Ammon's horn (tissue), 1 donor: ENCODE results near the gene ARMS2.

Experiments
- DNase-seq: peaks from one replicate; pipeline ENCODE4 v3.0.0-alpha.2; 2016; ENCODE audit warnings: low spot score

The ARMS2 gene

GRCh38 chr10:122473116-122473515 lies 18.7 kb downstream of the ARMS2 start:
- DNase-seq: peak; percentile 3

GRCh38 chr10:122474131-122474818 lies 19.8 kb downstream of the ARMS2 start:
- DNase-seq: peak; percentile 63

- DNase-seq: peak; percentile 84
These were observed 20.6 kb downstream of the ARMS2 start for GRCh38 chr10:122475100-122475499.

- peak; percentile 33 for DNase-seq
These were observed 21.3 kb downstream of the ARMS2 start for GRCh38 chr10:122475591-122476332.

- DNase-seq: no peak
These were observed 21.9 kb downstream of the ARMS2 start for GRCh38 chr10:122476333-122476695.

GRCh38 chr10:122477436-122477835 lies 23.0 kb downstream of the ARMS2 start:
- DNase-seq: no peak

GRCh38 chr10:122478971-122479370 lies 24.5 kb downstream of the ARMS2 start:
- DNase-seq: peak; percentile 88

GRCh38 chr10:122480146-122480833 lies 25.8 kb downstream of the ARMS2 start:
- no peak for DNase-seq

GRCh38 chr10:122481296-122482056 lies 27.0 kb downstream of the ARMS2 start:
- DNase-seq: no peak

- no peak for DNase-seq
These were observed 30.0 kb downstream of the ARMS2 start for GRCh38 chr10:122484276-122485060.

GRCh38 chr10:122485670-122486069 lies 31.2 kb downstream of the ARMS2 start:
- peak; percentile 80 for DNase-seq

- DNase-seq: no peak
These were observed 32.1 kb downstream of the ARMS2 start for GRCh38 chr10:122486406-122487080.

GRCh38 chr10:122487174-122487765 lies 32.8 kb downstream of the ARMS2 start:
- peak; percentile 68 for DNase-seq

- no peak for DNase-seq
These were observed 35.8 kb downstream of the ARMS2 start for GRCh38 chr10:122490268-122490667.

- DNase-seq: peak; percentile 53
These were observed 36.6 kb downstream of the ARMS2 start for GRCh38 chr10:122490786-122491680.

GRCh38 chr10:122492006-122492405 lies 37.6 kb downstream of the ARMS2 start:
- no peak for DNase-seq

GRCh38 chr10:122492999-122493481 lies 38.6 kb downstream of the ARMS2 start:
- no peak for DNase-seq

- DNase-seq: no peak
These were observed 39.3 kb downstream of the ARMS2 start for GRCh38 chr10:122493761-122494160.

- DNase-seq: no peak
These were observed 39.8 kb downstream of the ARMS2 start for GRCh38 chr10:122494173-122494820.
